DMS53 treated with DMSO at 0.1 percent for 48 hours (cell line): ENCODE results near the gene WDR76.

ENCODE experiments used
- DNase-seq: peaks from one replicate; lab custom pipeline; 2025; ENCODE audit not compliant: unreplicated experiment; lab: John Stamatoyannopoulos, UW

The WDR76 gene

DNA sequence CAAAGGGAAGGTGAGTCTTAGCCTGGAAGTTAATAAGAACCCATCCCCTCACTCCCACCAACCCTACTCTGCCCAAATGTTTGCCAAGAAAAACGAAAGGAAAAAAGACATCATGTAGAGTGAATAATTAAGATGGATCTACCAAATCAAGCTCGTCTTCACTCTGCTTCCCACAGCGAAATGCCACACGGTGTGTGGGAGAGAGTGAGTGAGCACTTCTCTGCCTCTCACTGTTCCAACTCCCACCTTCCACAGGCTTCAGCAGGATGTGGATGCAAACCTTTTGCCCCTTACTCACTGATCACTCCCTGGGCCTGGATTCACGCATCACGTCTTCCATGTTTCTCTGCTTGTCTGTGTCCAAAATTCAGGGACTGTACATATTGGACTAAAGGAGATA lies 85.4 kb downstream of the WDR76 start:
- no peak for DNase-seq

GRCh38 chr15:43913026-43913780 lies 86.4 kb downstream of the WDR76 start:
- DNase-seq: no peak

DNA sequence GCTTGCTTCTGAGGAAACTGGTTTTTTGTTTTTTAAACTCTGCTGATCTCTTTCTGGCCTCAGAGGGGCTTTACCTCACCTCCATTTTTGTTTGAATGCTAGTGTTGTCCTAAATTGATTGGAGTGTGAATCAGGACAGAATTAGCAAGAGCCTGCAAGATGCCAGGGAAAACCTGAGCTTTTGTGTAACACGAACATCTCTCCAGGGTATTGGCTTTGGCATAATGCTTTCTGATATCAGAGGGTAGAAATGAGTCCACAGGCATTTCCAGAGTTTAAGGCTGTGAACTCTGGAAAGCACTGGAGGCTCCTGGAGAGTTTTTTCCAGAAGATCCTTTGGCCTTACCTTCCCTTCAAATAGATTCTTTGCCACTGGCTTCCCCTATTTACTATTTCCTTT lies 87.1 kb downstream of the WDR76 start:
- DNase-seq: no peak

DNA sequence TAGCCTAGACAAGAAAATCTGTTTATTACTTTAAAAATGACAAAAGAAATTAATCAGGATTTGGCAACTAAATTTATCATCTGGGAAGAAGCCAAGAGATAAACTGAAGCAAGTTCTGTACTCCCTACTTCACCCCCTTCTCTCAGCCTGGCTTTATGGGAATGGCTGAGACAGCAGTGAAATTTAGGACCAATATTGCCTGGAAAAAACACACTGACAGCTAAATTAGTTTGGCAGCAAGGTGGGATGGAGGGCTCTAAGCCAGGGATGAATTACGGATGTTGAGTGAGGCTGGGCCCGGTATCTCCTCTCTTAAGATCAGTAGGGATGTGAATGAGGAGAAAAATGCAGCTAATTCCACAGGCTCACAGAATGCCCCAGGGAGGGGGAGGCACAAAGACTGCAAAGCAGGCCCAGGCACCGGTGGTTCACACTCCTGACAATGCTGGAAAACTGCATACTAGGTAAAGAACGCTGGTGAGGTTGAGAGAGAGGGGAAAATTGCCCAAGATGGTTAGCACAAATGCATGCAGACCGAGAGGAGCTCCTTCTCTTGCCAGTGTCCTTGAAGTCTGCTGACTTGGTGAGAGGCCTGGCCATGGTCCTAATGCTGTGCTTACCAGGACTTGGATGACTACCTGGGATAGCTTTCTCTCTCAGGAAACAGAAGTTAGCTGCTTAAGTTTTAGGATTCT lies 89.0 kb downstream of the WDR76 start:
- no peak for DNase-seq

DNA sequence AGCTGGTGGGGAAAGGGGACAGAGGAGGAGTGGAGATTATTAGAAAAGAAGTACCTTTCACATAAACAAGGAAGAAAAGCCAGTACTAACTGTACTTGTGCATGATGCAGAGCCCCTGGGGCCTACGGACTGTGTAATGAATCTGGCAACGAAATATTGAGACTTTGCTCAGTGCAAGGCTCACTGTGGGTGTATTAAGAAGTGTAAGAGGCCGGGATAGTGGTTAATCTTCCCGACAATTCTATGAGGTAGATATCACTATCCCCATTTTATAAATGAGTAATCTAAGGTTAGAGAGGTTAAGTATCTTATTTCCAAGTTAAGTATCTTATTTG lies 89.5 kb downstream of the WDR76 start:
- DNase-seq: no peak
